NOMO-1 treated with dmso at 0.1 percent for 144 hours (cell line): ENCODE results near the gene F13A1.
A peak's percentile ranks its signal among the peaks of the same experiment; 100 is the strongest.

Experiments
- DNase-seq: peaks from one replicate; lab custom pipeline; 2025; ENCODE audit not compliant: unreplicated experiment; lab: John Stamatoyannopoulos, UW

F13A1 gene

GRCh38 chr6:6105472-6106036 is 214.9 kb downstream of the F13A1 start:
- DNase-seq, result peak; percentile 18
